ENCODE data around the gene SEMA6B.

The SEMA6B gene

GRCh38 chr19:4588291-4588761 lies 28.8 kb upstream of the SEMA6B start:
- no peak for DNase-seq (ENCODE audit: low spot score)

- DNase-seq (ENCODE audit: low spot score), result no peak
Measured at GRCh38 chr19:4587527-4587926, 28.0 kb upstream of the SEMA6B start.

- no peak for DNase-seq (ENCODE audit: low spot score)
Measured at GRCh38 chr19:4586691-4587090, 27.2 kb upstream of the SEMA6B start.

- no peak for DNase-seq (ENCODE audit: low spot score)
Measured at GRCh38 chr19:4586245-4586644, 26.8 kb upstream of the SEMA6B start.

GRCh38 chr19:4585556-4585955 lies 26.1 kb upstream of the SEMA6B start:
- DNase-seq (ENCODE audit: low spot score), result no peak

- DNase-seq (ENCODE audit: low spot score), result no peak
Measured at GRCh38 chr19:4584670-4585460, 25.4 kb upstream of the SEMA6B start.

GRCh38 chr19:4583961-4584669 lies 24.6 kb upstream of the SEMA6B start:
- peak; percentile 44 for DNase-seq (ENCODE audit: low spot score)

- no peak for DNase-seq (ENCODE audit: low spot score)
Measured at GRCh38 chr19:4582980-4583842, 23.7 kb upstream of the SEMA6B start.

GRCh38 chr19:4581666-4582553 lies 22.4 kb upstream of the SEMA6B start:
- no peak for DNase-seq (ENCODE audit: low spot score)

- DNase-seq (ENCODE audit: low spot score), result no peak
Measured at GRCh38 chr19:4580961-4581665, 21.6 kb upstream of the SEMA6B start.

GRCh38 chr19:4580021-4580901 lies 20.8 kb upstream of the SEMA6B start:
- DNase-seq (ENCODE audit: low spot score), result no peak

GRCh38 chr19:4579389-4579788 lies 19.9 kb upstream of the SEMA6B start:
- DNase-seq (ENCODE audit: low spot score), result no peak

- DNase-seq (ENCODE audit: low spot score), result no peak
Measured at GRCh38 chr19:4578552-4579248, 19.2 kb upstream of the SEMA6B start.

- no peak for DNase-seq (ENCODE audit: low spot score)
Measured at GRCh38 chr19:4577020-4577782, 17.7 kb upstream of the SEMA6B start.

- peak; percentile 62 for DNase-seq (ENCODE audit: low spot score)
Measured at GRCh38 chr19:4576016-4576933, 16.8 kb upstream of the SEMA6B start.

GRCh38 chr19:4575267-4576015 lies 16.0 kb upstream of the SEMA6B start:
- DNase-seq (ENCODE audit: low spot score), result peak; percentile 96

Data from AG08395 (cell line).